ENCODE measurements around the gene PRDX4.

GRCh38 chrX:23729214-23729613 lies 61.9 kb downstream of the PRDX4 start:
- TF ChIP-seq CTCF (IDR thresholded peaks at IDR 0.05), result no peak
- no peak for TF ChIP-seq ZFX (IDR thresholded peaks at IDR 0.05; ENCODE audit: borderline replicate concordance)
